Measurements from ENCODE around the gene EIF3D. TPM values are rescaled to one million over a fixed set of nuclear protein-coding genes. Genes with fewer than 3 reads are reported as not detected.

Gene EIF3D
- total and polyA plus RNA-seq, 2 of the 8 experiments (the other 6 are each of a cell fraction or from before 2014, with no cell fraction given) = 195 to 408 TPM

DNA sequence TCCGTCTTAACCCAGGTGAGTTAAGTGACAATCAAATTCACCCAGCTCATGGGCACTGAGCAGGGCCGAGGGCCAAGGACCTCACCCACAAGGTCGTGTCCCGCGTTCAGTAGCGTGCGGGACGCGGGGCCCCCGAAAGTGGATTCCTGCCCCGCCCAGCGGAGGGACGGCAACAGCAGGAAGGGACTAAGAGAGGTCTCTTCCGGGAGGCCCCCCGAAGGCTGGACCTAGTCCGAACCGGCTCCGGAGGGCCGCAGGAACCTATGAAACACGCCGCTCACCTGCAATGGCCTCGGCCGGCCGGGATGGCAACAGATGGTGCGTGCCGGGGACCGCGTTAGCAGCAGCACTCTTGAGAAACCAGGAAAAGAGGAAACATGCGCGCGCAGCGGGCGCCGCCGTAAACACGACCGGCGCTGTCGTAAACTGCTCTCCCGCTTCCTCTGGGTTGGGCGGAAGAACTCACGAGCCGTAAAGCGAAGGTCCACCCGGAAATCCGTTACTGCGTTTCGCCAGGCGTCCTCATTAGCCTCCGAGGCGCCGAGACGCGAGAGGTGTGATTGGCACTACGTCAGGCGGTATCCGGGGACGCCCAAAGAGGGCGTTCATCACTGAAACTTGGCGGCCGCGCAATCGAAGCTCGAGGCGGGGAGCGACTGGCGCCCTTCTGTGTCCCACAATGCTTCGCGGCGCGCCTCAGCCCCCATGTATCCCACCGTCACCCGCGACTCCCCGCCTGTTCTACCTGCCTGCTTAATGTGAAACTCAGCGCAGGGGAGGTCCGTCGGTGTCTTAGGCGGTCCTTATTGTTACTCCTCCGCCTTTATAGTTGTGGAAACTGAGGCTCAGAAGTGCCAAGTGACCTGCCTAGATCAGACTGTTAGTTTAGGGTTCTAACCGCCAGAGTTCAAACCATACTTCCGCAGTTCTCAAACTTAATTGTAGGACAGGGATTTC, at the start of gene EIF3D (continued):
- TF ChIP-seq, protein P1, sequence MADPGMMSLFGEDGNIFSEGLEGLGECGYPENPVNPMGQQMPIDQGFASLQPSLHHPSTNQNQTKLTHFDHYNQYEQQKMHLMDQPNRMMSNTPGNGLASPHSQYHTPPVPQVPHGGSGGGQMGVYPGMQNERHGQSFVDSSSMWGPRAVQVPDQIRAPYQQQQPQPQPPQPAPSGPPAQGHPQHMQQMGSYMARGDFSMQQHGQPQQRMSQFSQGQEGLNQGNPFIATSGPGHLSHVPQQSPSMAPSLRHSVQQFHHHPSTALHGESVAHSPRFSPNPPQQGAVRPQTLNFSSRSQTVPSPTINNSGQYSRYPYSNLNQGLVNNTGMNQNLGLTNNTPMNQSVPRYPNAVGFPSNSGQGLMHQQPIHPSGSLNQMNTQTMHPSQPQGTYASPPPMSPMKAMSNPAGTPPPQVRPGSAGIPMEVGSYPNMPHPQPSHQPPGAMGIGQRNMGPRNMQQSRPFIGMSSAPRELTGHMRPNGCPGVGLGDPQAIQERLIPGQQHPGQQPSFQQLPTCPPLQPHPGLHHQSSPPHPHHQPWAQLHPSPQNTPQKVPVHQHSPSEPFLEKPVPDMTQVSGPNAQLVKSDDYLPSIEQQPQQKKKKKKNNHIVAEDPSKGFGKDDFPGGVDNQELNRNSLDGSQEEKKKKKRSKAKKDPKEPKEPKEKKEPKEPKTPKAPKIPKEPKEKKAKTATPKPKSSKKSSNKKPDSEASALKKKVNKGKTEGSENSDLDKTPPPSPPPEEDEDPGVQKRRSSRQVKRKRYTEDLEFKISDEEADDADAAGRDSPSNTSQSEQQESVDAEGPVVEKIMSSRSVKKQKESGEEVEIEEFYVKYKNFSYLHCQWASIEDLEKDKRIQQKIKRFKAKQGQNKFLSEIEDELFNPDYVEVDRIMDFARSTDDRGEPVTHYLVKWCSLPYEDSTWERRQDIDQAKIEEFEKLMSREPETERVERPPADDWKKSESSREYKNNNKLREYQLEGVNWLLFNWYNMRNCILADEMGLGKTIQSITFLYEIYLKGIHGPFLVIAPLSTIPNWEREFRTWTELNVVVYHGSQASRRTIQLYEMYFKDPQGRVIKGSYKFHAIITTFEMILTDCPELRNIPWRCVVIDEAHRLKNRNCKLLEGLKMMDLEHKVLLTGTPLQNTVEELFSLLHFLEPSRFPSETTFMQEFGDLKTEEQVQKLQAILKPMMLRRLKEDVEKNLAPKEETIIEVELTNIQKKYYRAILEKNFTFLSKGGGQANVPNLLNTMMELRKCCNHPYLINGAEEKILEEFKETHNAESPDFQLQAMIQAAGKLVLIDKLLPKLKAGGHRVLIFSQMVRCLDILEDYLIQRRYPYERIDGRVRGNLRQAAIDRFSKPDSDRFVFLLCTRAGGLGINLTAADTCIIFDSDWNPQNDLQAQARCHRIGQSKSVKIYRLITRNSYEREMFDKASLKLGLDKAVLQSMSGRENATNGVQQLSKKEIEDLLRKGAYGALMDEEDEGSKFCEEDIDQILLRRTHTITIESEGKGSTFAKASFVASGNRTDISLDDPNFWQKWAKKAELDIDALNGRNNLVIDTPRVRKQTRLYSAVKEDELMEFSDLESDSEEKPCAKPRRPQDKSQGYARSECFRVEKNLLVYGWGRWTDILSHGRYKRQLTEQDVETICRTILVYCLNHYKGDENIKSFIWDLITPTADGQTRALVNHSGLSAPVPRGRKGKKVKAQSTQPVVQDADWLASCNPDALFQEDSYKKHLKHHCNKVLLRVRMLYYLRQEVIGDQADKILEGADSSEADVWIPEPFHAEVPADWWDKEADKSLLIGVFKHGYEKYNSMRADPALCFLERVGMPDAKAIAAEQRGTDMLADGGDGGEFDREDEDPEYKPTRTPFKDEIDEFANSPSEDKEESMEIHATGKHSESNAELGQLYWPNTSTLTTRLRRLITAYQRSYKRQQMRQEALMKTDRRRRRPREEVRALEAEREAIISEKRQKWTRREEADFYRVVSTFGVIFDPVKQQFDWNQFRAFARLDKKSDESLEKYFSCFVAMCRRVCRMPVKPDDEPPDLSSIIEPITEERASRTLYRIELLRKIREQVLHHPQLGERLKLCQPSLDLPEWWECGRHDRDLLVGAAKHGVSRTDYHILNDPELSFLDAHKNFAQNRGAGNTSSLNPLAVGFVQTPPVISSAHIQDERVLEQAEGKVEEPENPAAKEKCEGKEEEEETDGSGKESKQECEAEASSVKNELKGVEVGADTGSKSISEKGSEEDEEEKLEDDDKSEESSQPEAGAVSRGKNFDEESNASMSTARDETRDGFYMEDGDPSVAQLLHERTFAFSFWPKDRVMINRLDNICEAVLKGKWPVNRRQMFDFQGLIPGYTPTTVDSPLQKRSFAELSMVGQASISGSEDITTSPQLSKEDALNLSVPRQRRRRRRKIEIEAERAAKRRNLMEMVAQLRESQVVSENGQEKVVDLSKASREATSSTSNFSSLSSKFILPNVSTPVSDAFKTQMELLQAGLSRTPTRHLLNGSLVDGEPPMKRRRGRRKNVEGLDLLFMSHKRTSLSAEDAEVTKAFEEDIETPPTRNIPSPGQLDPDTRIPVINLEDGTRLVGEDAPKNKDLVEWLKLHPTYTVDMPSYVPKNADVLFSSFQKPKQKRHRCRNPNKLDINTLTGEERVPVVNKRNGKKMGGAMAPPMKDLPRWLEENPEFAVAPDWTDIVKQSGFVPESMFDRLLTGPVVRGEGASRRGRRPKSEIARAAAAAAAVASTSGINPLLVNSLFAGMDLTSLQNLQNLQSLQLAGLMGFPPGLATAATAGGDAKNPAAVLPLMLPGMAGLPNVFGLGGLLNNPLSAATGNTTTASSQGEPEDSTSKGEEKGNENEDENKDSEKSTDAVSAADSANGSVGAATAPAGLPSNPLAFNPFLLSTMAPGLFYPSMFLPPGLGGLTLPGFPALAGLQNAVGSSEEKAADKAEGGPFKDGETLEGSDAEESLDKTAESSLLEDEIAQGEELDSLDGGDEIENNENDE (IDR thresholded peaks at IDR 0.05; ENCODE audit: insufficient replicate concordance, low read length) = no peak
- TF ChIP-seq SIRT6 (IDR thresholded peaks at IDR 0.05; ENCODE audit: low read length) (no peak), JUND (IDR thresholded peaks at IDR 0.05; ENCODE audit: low read length) (peak; percentile 32; the same call in 1 of the 2 replicates), ASH2L (IDR thresholded peaks at IDR 0.05; ENCODE audit: low read length) (peak; percentile 85)
